Lower lobe of right lung (tissue), 2 donors: Measurements from ENCODE around the gene FLT1. TPM values are rescaled to one million over a fixed set of nuclear protein-coding genes. Genes with fewer than 3 reads are reported as not detected.

ENCODE experiments used
- ATAC-seq, 2 donors: fragments of 200-7000 bp; cut with Tn5 transposase; one replicate each; pipeline ENCODE4 v1.9.1; 2020 to 2022; ENCODE audit warnings: mild to moderate bottlenecking in 2 of 2, moderate library complexity in 2 of 2
- DNase-seq: peaks from one replicate; pipeline ENCODE4 v3.0.0-alpha.2; 2020
- H3K27ac ChIP-seq: fragments of 200-600 bp; one replicate; pipeline ENCODE4 v1.8.0; 2022
- H3K27me3 ChIP-seq: fragments of 200-600 bp; one replicate; pipeline ENCODE4 v1.8.0; 2022; ENCODE audit warnings: low read depth
- H3K36me3 ChIP-seq: fragments of 200-600 bp; one replicate; pipeline ENCODE4 v1.8.0; 2022; ENCODE audit warnings: mild to moderate bottlenecking
- H3K4me1 ChIP-seq: fragments of 200-600 bp; one replicate; pipeline ENCODE4 v1.8.0; 2022
- H3K4me3 ChIP-seq: fragments of 200-600 bp; one replicate; pipeline ENCODE4 v1.8.0; 2022; ENCODE audit warnings: mild to moderate bottlenecking
- H3K9me3 ChIP-seq: fragments of 200-600 bp; one replicate; pipeline ENCODE4 v1.8.0; 2022
- CTCF ChIP-seq: fragments of 200-600 bp; IDR thresholded peaks from one replicate; pipeline ENCODE4 v1.8.0; 2022; ENCODE audit warnings: antibody characterized with exemption, mild to moderate bottlenecking
- intact Hi-C: fragments of 100-400 bp; cut with DNase I; formaldehyde crosslinking; loops from one replicate; pipeline ENCODE4 v1.11.0; 2022
- total RNA-seq: library from RNA; stranded (reverse); fragmentation: NEBNext Ultra II Directional; extraction: Animal tissue kit (Norgen Biotek cat#: 25700); gene quantifications from one replicate; pipeline ENCODE4 v1.2.1, GENCODE V29; 2021
- donor health status: DM: no; HTN: yes; CAD: no; lungs with severe emphysema.

Gene FLT1
- total RNA-seq, 1 donor from 2014 or later, result 41.9 TPM

GRCh38 chr13:28410096-28410495, 84.8 kb downstream of the FLT1 start:
- H3K9me3 ChIP-seq, result no peaks in the 10 kb centered on the region
- intact Hi-C loops, result no loop called here
- no peak overlapping the region for H3K27ac ChIP-seq
- no peak for TF ChIP-seq CTCF
- no peak for ATAC-seq
- no peak overlapping the region for H3K4me3 ChIP-seq
- DNase-seq, result no peak
- no peaks in the 10 kb centered on the region for H3K27me3 ChIP-seq
- H3K4me1 ChIP-seq, result peaks cover 24% of the 10 kb centered on the region
- peaks cover 6% of the 10 kb centered on the region for H3K36me3 ChIP-seq

GRCh38 chr13:28409648-28410047, 85.3 kb downstream of the FLT1 start:
- intact Hi-C loops, result no loop called here
- H3K4me1 ChIP-seq, result peaks cover 24% of the 10 kb centered on the region
- H3K4me3 ChIP-seq, result no peak overlapping the region
- H3K27ac ChIP-seq, result no peak overlapping the region
- H3K9me3 ChIP-seq, result no peaks in the 10 kb centered on the region
- ATAC-seq (no peak), DNase-seq (no peak)
- H3K36me3 ChIP-seq, result peaks cover 9% of the 10 kb centered on the region
- no peaks in the 10 kb centered on the region for H3K27me3 ChIP-seq
- no peak for TF ChIP-seq CTCF

GRCh38 chr13:28408863-28409262, 86.1 kb downstream of the FLT1 start:
- H3K4me1 ChIP-seq, result peaks cover 24% of the 10 kb centered on the region
- TF ChIP-seq CTCF, result no peak
- DNase-seq (no peak), ATAC-seq (no peak)
- intact Hi-C loops, result no loop called here
- H3K36me3 ChIP-seq, result peaks cover 9% of the 10 kb centered on the region
- no peaks in the 10 kb centered on the region for H3K27me3 ChIP-seq
- H3K9me3 ChIP-seq, result no peaks in the 10 kb centered on the region
- H3K27ac ChIP-seq, result no peak overlapping the region
- no peak overlapping the region for H3K4me3 ChIP-seq

- H3K4me1 ChIP-seq, result peaks cover 25% of the 10 kb centered on the region
- DNase-seq (no peak), ATAC-seq (peak; percentile 69 to 72)
- peaks cover 9% of the 10 kb centered on the region for H3K36me3 ChIP-seq
- intact Hi-C loops, result no loop called here
- H3K27me3 ChIP-seq, result no peaks in the 10 kb centered on the region
- no peaks in the 10 kb centered on the region for H3K9me3 ChIP-seq
- no peak for TF ChIP-seq CTCF
- no peak overlapping the region for H3K4me3 ChIP-seq
- no peak overlapping the region for H3K27ac ChIP-seq
Measured at GRCh38 chr13:28408235-28408848, 86.6 kb downstream of the FLT1 start.

GRCh38 chr13:28406733-28407266, 88.1 kb downstream of the FLT1 start:
- Histone ChIP-seq H3K27me3 (no peaks in the 10 kb centered on the region), H3K4me3 (no peak overlapping the region), H3K27ac (no peak overlapping the region), H3K4me1 (peaks cover 38% of the 10 kb centered on the region), H3K36me3 (peaks cover 9% of the 10 kb centered on the region), H3K9me3 (no peaks in the 10 kb centered on the region)
- no peak for DNase-seq
- intact Hi-C loops, result no loop called here
- no peak for TF ChIP-seq CTCF
- ATAC-seq, result no peak
